Loucy (cell line): Measurements from ENCODE around the gene SHLD1.

Source experiments
- CTCF ChIP-seq: fragments of 200-600 bp; sonication (generic); conservative IDR thresholded peaks from 2 replicates; pipeline ENCODE4 v1.5.1; 2014; ENCODE audit warnings: mild to moderate bottlenecking, antibody characterized with exemption, low read length
- EZH2phosphoT487 ChIP-seq: fragments of 200-600 bp; IDR thresholded peaks from 2 replicates; pipeline ENCODE4 v1.6.1; 2018; ENCODE audit warnings: antibody characterized with exemption, mild to moderate bottlenecking, moderate library complexity, borderline replicate concordance

DNA sequence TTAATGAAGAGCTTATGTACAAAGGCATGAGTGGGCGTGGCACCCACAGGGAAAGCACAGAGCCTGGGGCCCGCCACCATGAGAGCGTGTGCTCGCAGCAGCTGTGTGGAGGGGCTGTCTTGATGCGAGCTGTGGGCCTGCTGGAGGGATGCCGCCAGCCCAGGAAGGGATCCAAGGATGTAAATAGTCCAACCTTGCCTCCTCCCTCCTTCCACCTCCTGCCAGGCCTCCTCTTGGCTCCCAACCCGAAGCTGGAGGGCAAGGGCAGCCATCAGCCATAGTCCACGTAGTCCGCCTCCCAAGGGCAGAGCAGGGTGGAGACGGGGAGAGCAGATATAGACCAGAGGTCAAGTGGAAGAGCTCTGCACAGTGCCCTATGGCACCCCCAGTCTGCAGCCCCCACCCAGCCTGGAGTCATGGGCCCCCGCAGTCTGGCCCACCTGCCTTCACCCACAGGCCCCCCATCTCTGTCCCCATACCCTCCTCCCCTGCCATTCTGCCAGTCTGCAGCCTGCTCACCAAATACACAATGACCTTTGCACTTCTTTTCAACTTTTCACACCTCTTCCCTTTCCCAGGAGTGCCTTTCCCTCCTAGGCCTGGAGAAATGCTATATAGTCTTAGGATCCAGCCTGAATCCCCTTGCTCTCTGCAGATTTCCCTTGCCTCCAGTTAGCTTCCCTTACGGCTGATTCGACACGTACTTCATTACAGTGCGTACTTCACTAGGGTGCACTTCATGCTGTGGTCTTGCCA, 77.1 kb downstream of the SHLD1 start:
- TF ChIP-seq CTCF (no peak), EZH2phosphoT487 (no peak)
